GM10266 (cell line): Measurements from ENCODE around the gene IL4I1.

Experiments used
- DNase-seq: peaks from one replicate; pipeline ENCODE4 v3.0.0; 2012; ENCODE audit errors: extremely low spot score
- TF ChIP-seq, protein P1 (sequence below): IDR thresholded peaks from 2 replicates; pipeline ENCODE4 v1.5.1; 2012; ENCODE audit warnings: mild to moderate bottlenecking, low read depth; ENCODE audit not compliant: control insufficient read depth, insufficient read depth; ENCODE audit errors: missing control alignments

Gene IL4I1

DNA sequence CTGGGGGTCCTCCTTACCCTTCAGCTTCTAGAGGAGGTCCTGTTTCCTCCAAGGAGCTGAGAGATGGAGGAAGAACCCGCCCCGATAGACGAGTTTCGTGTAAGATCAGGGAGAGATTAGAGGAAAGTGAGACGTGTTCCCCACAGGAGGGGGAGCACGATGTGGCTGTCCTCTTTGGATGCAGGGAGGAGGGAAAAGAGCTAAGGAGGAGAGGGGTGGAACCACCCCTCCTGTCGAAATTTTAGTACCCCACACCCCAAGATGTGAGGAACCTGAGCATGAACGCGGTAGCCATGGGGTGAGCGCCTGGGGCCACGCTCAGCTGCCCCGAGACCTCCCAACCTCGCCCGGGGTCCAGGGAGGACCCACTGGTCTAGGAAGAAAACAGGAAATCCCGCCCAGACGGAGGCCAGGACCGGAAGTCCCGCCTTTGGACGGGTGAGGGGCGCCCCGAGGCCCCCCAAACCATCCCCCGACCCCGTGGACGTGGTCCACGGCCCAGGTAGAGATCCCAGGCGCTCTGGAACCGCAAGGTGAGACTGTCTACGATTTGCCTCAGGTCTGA lies 20.7 kb downstream of the IL4I1 start:
- TF ChIP-seq, protein P1, sequence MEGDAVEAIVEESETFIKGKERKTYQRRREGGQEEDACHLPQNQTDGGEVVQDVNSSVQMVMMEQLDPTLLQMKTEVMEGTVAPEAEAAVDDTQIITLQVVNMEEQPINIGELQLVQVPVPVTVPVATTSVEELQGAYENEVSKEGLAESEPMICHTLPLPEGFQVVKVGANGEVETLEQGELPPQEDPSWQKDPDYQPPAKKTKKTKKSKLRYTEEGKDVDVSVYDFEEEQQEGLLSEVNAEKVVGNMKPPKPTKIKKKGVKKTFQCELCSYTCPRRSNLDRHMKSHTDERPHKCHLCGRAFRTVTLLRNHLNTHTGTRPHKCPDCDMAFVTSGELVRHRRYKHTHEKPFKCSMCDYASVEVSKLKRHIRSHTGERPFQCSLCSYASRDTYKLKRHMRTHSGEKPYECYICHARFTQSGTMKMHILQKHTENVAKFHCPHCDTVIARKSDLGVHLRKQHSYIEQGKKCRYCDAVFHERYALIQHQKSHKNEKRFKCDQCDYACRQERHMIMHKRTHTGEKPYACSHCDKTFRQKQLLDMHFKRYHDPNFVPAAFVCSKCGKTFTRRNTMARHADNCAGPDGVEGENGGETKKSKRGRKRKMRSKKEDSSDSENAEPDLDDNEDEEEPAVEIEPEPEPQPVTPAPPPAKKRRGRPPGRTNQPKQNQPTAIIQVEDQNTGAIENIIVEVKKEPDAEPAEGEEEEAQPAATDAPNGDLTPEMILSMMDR = no peak
- DNase-seq = peak; percentile 72

DNA sequence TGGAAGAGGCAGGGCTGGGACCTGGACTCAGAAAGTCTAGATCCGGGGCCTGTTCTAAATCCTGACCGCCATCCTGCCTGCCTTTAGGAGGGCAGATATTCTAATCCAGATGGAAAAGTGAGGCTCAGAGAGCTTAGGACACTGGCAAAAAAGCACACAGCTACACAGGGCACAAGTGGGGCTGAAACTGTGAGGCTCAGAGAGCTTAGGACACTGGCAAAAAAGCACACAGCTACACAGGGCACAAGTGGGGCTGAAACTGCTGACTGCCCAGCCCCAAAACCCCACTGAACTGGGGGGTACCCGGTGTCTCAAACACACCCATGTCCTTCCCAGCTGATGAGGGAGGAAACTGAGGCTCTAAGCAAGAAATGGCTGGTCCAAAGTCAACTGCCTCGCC lies 21.5 kb downstream of the IL4I1 start:
- no peak for DNase-seq
- TF ChIP-seq, protein P1 = no peak

DNA sequence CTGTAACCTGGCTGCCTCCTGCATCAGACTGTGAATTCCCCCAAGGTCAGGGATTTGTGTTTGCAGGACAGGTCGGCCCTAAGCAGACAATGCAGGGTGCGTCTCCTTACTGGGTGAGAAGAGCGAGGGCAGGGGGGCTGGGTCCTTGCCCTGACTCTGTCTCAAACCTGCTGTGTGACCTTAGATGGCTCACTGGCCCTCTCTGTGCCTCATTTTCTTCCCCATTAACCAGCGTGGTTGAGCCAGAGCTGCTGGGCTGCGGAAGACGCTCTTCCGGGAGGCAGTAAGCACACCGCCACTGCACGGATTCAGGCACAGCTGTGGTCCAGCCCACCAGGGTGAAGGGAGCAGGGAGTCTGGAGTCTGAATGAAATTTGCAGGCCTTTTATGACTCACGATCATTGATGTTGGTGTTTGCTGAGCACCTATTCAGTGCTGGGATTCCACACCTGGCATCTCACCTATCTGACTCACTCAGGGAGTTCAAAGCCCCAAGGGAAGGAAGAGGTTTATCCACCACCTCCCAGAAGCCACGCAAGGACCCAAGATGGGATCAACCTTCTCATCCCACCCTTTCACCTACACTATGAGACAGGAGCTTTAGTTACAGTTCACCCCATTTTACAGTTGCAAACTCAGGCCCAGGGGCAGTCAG lies 22.1 kb downstream of the IL4I1 start:
- TF ChIP-seq, protein P1 = no peak
- no peak for DNase-seq

DNA sequence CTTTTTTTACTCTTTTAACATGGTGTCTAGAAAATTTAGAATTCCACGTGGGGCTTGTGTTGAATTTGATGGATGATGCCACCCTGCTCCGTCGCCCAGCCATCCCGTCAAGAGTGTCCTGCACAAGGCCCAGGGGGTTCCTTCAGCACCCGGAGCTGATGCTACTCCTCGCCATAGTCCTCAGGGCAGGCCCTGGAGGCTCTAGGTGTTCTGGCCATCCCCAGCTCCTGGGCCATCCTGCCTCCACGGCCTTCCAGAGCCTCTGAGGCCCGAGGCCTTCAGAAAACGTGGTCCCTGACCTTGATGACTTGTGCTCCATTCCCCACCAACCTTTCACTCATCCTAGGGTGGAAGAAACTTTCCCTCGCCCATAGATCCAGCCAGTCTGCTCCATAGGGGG lies 22.9 kb downstream of the IL4I1 start:
- no peak for DNase-seq
- TF ChIP-seq, protein P1 = no peak

DNA sequence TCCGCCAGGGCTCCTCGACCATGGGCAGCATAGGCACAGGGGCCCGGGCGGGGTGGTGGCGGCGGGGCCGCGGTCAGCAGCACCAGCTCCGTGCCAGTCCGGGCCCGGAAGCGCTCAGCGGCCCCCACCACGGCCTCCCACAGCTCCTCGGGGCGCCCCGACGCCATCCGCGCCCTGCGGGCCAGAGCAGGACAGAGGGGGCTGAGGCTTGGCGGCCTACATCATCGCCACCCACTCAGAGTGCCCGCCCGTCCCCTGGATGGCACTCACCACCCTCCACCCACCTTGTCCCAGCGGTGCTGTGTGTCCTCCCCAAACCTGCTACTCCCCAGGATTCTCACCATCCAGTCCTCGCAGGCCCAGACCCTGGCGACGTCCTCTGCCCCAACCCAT lies 23.6 kb downstream of the IL4I1 start:
- no peak for DNase-seq
- TF ChIP-seq, protein P1 = no peak

DNA sequence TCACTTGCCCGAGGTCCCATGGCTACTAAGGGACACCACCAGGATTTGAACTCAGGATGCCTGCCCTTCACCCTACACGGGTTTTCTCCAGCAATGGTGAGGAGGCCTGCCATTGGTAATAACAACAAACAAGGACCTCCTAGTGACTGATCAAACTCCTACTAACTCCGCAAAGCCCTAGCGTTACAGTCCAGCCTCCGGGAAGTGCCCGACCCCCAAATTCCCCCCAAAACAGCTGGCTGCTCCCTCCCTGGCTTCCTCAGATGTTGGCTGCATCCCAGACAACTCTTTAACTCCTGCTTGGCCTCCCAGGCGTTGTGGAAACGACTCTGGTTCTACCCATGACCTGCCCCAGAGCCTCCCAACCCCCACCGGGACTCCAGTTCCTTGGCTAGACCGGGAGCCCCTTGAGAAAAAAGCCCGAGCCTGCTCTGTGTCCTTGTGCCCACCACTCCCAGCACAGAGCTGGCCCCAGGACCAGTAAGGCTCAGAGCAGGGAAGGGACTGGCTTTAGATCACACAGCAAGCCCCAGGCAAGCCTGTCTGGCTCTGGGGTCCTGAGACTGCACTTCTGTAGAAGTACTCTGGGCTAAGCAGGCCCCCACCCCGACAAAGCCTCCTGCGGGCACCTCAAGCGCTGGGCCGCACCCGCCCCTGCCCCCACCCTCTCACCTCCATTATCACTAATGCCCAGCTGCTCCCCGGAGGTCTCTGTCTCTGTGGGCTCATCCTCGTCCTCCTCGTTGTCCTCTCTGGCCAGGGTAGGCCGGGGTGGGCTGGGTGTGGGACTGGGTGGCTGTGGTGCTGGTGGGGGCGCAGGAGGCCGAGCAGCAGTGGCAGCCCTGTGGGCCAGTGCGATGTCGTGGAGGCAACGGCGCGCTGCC lies 24.2 kb downstream of the IL4I1 start:
- TF ChIP-seq, protein P1 = no peak
- no peak for DNase-seq
